Smooth muscle cell of the brain vasculature (primary cell): Measurements from ENCODE around the gene ULK1.

ENCODE experiments used
- DNase-seq: peaks from one replicate; pipeline ENCODE4 v3.0.0-alpha.2; 2012; ENCODE audit warnings: low read depth, low spot score

Gene ULK1

DNA sequence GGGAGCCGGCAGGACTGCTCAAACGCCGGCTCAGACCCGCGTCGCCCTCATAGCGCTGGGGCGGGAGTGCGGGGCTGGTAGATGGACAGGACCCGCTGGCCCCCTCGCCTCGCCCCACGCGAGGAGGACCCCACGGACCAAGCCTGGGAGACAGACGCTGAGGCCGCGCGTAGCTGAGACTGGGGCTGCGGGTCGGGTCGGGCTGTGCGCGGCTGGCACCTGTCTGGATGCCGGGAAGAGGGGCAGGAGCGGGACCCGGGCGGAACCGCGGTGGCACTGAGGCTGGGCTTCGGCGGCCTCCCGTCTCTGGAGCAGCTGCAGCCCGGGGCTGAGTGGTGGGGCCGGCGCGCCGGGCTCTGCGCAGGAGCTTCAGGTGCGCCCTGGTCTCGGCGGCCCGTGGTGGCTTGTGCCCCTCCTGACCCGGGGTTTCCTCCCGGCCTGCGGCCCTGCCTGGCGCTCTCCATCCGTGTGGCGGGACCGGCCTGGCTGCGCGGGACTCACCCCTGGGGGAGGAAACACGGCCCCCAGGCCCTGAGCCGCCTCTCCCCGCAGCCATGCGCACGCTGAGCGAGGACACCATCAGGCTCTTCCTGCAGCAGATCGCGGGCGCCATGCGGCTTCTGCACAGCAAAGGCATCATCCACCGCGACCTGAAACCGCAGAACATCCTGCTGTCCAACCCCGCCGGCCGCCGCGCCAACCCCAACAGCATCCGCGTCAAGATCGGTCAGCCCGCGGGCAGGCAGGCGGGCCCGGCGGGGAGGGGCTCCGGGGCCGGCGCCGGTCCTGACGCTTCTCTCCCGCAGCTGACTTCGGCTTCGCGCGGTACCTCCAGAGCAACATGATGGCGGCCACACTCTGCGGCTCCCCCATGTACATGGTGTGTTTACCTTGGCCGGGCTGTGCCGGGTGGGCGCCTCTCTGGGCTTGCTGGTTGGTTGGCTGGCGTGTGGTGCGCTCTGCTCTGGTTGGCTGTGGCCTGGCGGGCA is 14.0 kb downstream of the ULK1 start:
- no peak for DNase-seq

- DNase-seq: no peak
These were observed 14.8 kb downstream of the ULK1 start for GRCh38 chr12:131909081-131909751.

DNA sequence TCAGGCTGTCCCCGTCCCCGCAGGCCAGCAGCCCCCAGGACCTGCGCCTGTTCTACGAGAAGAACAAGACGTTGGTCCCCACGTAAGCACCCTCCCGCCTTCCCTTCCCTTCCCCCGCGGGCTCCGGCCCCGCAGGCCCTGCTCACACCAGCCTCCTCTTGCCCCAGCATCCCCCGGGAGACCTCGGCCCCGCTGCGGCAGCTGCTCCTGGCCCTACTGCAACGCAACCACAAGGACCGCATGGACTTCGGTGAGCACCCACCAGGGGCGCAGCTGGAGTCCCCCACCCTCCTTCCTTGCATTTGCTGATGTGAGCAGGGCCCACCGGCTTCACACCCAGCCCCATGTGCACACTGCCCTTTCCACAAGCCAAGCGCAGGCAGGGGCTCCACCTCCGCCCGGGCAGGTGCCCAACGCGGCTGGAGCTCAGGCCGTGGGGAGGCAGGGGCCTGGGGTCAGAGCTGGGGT is 15.4 kb downstream of the ULK1 start:
- DNase-seq: no peak

DNA sequence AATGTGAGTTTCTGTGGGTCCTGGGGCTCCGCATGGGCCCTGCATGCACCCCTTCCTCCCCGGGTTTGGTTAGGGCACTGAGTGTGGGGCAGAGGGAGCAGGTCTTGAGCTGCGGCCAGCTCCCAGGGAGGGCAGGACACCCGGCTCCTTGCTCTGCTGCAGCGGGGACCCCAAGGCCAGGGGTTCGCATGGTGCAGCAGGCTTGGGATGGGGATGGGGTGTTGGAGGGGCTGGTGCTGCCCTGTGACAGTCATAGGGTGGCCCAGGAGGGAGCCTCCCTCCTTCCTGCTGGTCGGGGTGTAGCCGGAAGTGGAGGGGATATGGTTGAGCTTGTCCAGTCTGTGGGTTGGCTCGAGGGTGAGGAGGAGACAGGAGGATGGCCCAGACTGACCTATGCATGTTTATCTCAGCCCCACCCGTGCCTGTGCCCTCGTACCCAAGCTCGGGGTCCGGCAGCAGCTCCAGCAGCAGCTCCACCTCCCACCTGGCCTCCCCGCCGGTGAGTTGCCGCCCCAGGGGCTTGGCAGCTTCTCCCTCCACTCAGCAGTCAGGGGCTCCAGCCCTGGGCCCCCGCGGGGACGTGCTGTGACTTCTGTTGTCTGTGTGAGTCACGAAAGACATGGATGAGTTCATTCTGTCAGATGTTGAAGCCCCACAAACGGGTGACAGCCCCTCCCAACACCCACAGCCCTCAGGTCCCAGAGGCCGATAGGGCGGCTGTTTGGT is 16.0 kb downstream of the ULK1 start:
- no peak for DNase-seq

DNA sequence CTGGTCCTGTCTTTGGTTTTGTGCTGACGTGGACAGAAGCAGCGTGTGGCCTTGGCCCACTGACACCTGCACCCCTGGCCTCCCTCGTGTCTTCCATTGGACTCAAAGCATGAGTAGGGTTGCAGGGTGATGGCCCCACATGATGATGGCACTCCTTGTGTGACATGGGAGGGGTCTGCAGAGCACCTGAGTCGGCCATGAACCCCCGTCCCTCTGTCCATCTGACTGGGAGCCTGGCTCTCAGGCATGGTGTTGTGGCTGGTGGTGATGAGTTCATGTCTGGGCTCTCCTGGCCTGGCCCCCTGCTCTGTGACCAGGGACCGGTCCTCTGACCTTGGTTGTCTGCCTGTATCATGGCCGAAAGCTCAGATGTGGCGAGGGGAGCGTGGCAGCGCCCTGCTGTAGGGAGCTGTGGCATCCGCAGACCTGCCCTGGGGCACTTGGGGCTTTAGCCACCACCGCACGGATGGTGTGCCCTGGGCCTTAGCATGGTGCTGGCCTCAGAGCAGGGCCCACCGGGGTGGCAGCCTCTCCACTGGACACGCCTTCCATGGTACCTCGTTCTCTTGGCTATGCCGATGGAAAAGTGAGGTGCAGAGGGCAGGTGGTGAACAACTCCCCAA is 16.7 kb downstream of the ULK1 start:
- no peak for DNase-seq

DNA sequence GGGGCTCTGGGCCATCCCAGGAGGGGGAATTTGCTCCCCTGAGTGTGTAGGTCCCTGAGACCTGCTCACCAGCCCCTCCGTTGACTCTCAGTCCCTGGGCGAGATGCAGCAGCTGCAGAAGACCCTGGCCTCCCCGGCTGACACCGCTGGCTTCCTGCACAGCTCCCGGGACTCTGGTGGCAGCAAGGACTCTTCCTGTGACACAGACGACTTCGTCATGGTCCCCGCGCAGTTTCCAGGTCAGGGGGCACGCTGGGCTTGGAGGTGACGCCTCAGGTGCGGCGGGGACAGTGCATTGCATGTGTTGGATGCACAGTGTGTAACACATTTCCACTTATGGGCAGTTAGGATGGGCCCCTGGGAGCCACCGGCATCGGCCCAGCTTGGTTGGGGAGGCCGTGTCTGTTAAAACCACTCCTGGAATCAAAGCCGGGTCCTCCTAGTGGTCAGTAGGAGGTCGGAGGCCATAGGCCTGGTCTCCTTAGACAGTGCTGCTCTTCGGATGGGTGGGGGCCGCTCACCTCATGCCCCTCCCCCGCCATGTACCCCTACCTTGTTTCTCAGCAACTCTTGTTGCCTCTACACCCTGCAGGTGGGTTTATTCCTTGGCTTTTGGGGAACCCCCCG is 17.5 kb downstream of the ULK1 start:
- no peak for DNase-seq

GRCh38 chr12:131912518-131913274 is 18.3 kb downstream of the ULK1 start:
- DNase-seq: no peak

- DNase-seq: no peak
These were observed 19.2 kb downstream of the ULK1 start for GRCh38 chr12:131913666-131914065.

GRCh38 chr12:131914179-131914702 is 19.8 kb downstream of the ULK1 start:
- DNase-seq: no peak

- no peak for DNase-seq
These were observed 20.7 kb downstream of the ULK1 start for GRCh38 chr12:131915000-131915689.

- DNase-seq: no peak
These were observed 21.4 kb downstream of the ULK1 start for GRCh38 chr12:131915823-131916222.

DNA sequence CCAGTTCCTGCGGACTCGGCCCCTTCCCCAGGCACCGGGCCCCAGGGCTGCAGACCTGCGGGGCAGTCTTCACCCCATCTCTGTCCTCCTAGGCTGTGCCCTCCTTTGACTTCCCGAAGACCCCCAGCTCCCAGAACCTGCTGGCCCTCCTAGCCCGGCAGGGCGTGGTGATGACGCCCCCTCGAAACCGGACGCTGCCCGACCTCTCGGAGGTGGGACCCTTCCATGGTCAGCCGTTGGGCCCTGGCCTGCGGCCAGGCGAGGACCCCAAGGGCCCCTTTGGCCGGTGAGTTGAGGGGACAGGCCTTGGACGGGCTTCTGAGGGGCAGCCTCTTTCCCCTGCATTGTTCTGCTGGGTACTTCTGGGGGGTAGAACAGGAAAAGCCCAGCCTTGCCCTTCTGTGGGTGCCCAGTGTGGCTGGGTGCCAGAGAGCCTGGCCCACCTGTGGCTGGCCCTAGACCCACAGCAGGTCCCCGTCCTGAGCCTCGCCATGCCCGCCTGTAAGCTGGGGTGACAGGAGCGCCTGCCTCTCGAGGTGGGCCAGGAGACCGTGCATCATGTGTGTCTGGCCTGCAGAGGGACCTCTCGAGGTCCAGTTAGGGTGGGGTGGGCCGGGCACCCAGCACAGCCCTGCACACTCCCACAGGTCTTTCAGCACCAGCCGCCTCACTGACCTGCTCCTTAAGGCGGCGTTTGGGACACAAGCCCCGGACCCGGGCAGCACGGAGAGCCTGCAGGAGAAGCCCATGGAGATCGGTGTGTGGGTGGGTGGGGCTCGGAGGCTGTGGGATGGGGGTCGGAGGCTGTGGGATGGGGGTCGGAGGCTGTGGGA is 22.1 kb downstream of the ULK1 start:
- DNase-seq: no peak

DNA sequence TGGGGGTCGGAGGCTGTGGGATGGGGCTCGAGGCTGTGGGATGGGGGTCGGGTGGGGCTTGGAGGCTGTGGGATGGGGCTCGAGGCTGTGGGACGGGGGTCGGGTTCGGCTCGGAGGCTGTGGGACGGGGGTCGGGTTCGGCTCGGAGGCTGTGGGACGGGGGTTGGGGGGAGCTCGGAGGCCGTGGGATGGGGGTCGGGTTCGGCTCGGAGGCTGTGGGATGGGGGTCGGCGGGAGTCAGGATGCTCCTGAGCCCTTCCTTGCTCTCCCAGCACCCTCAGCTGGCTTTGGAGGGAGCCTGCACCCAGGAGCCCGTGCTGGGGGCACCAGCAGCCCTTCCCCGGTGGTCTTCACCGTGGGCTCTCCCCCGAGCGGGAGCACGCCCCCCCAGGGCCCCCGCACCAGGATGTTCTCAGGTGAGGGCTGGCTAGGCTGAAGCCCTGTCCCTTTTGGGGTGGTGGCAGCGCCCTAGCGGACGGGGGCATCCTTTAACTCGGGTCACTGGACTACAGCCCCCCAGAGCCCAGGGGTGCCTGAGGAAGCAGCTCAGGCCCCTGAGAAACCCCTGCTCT is 22.8 kb downstream of the ULK1 start:
- no peak for DNase-seq

DNA sequence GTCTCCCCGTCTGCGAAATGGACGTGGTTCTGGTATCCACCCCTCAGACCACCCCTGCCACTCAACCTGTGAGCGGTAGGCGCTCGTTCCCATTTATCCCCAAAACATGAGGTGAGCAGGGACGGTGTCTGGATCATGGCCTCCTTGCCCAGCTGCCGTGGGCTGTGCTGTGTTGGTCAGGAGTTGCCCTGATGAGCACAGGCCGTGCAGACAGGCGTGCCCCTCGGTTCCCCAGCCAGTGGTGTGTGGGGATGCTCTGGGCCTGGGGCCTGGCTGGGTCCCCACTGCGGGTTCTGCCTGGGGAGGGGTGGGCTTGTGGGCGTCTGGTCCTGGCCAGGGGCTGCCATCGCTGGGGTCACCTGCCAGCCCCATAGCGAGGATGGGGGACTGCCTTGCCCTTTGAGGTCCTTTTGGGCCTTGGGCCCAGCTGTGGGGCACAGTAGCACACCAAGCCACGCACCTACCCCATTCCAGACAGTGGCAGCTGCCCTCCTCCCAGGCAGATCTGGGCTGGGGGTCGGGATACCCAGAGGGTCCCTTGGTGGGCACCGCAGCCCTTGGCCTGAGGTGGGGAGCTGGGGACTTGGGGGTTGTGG is 23.4 kb downstream of the ULK1 start:
- no peak for DNase-seq

GRCh38 chr12:131918311-131919050 is 24.1 kb downstream of the ULK1 start:
- no peak for DNase-seq

GRCh38 chr12:131919051-131919347 is 24.6 kb downstream of the ULK1 start:
- no peak for DNase-seq

GRCh38 chr12:131919366-131920156 is 25.1 kb downstream of the ULK1 start:
- DNase-seq: no peak
